ENCODE measurements around the gene ACTA2.

The ACTA2 gene

GRCh38 chr10:88923520-88923919 lies 29.1 kb downstream of the ACTA2 start:
- TF ChIP-seq ZNF384 (IDR thresholded peaks at IDR 0.05), result no peak
- no peak for TF ChIP-seq ARNT (IDR thresholded peaks at IDR 0.05)
- no peak for TF ChIP-seq ELF4 (IDR thresholded peaks at IDR 0.05)
- no peak for TF ChIP-seq HDGF (IDR thresholded peaks at IDR 0.05; ENCODE audit: borderline replicate concordance)
- TF ChIP-seq NFRKB (IDR thresholded peaks at IDR 0.05), result no peak
- TF ChIP-seq TARDBP (IDR thresholded peaks at IDR 0.05), result no peak
- no peak for TF ChIP-seq SUZ12 (IDR thresholded peaks at IDR 0.05)
- no peak for TF ChIP-seq SP1 (IDR thresholded peaks at IDR 0.05)
- no peak for TF ChIP-seq FOXM1 (IDR thresholded peaks at IDR 0.05; ENCODE audit: borderline replicate concordance)
- TF ChIP-seq, protein P1, sequence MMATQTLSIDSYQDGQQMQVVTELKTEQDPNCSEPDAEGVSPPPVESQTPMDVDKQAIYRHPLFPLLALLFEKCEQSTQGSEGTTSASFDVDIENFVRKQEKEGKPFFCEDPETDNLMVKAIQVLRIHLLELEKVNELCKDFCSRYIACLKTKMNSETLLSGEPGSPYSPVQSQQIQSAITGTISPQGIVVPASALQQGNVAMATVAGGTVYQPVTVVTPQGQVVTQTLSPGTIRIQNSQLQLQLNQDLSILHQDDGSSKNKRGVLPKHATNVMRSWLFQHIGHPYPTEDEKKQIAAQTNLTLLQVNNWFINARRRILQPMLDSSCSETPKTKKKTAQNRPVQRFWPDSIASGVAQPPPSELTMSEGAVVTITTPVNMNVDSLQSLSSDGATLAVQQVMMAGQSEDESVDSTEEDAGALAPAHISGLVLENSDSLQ (IDR thresholded peaks at IDR 0.05), result no peak
- ChIA-PET POLR2A (no interaction called here), CTCF (interaction anchor here (1.0 to 1.6 kb wide), 2 partner anchors 9 to 11 kb away, joined by 3 to 9 read pairs; no protein-coding TSS in a partner anchor)
- no peak for DNase-seq (ENCODE audit: extremely low spot score)

GRCh38 chr10:88922041-88922440 lies 30.5 kb downstream of the ACTA2 start:
- TF ChIP-seq L3MBTL2 (conservative IDR thresholded peaks at IDR 0.05), result no peak
- TF ChIP-seq CTBP1 (IDR thresholded peaks at IDR 0.05; ENCODE audit: borderline replicate concordance), result no peak
- TF ChIP-seq TARDBP (IDR thresholded peaks at IDR 0.05), result no peak
- TF ChIP-seq FOXM1 (IDR thresholded peaks at IDR 0.05; ENCODE audit: borderline replicate concordance), result no peak
- TF ChIP-seq SUZ12 (IDR thresholded peaks at IDR 0.05), result no peak
- no peak for TF ChIP-seq ELF4 (IDR thresholded peaks at IDR 0.05)
- no peak for TF ChIP-seq FOXA1 (IDR thresholded peaks at IDR 0.05)
- TF ChIP-seq ARNT (IDR thresholded peaks at IDR 0.05), result no peak
- TF ChIP-seq, protein P1 (IDR thresholded peaks at IDR 0.05), result no peak
- TF ChIP-seq LEF1 (IDR thresholded peaks at IDR 0.05; ENCODE audit: borderline replicate concordance), result no peak
- TF ChIP-seq ZNF384 (IDR thresholded peaks at IDR 0.05), result no peak
- TF ChIP-seq BHLHE40 (IDR thresholded peaks at IDR 0.05; ENCODE audit: borderline replicate concordance), result no peak
- no peak for TF ChIP-seq NFRKB (IDR thresholded peaks at IDR 0.05)
- no peak for TF ChIP-seq SP1 (IDR thresholded peaks at IDR 0.05)
- no peak for TF ChIP-seq FOXK2 (IDR thresholded peaks at IDR 0.05)
- TF ChIP-seq HDGF (IDR thresholded peaks at IDR 0.05; ENCODE audit: borderline replicate concordance), result no peak
- ChIA-PET POLR2A (no interaction called here), CTCF (no interaction called here)
- DNase-seq (ENCODE audit: extremely low spot score), result no peak

- CTCF ChIA-PET, result no interaction called here
- TF ChIP-seq ARNT (IDR thresholded peaks at IDR 0.05) (no peak), SP1 (IDR thresholded peaks at IDR 0.05) (no peak), L3MBTL2 (conservative IDR thresholded peaks at IDR 0.05) (no peak), FOXA1 (IDR thresholded peaks at IDR 0.05) (no peak), CTBP1 (IDR thresholded peaks at IDR 0.05; ENCODE audit: borderline replicate concordance) (no peak), NFRKB (IDR thresholded peaks at IDR 0.05) (no peak), LEF1 (IDR thresholded peaks at IDR 0.05; ENCODE audit: borderline replicate concordance) (no peak), SUZ12 (IDR thresholded peaks at IDR 0.05) (no peak)
- DNase-seq (ENCODE audit: extremely low spot score), result no peak
- POLR2A ChIA-PET, result interaction anchor here (1.2 kb wide), 1 partner anchor 41 kb away, joined by 3 read pairs; the partner anchor contains the start of gene STAMBPL1
Observed at GRCh38 chr10:88920986-88921593, 31.5 kb downstream of the ACTA2 start.

- TF ChIP-seq FOXA1 (IDR thresholded peaks at IDR 0.05), result no peak
- TF ChIP-seq TARDBP (IDR thresholded peaks at IDR 0.05), result no peak
- TF ChIP-seq ELF4 (IDR thresholded peaks at IDR 0.05), result no peak
- TF ChIP-seq SP1 (IDR thresholded peaks at IDR 0.05), result no peak
- TF ChIP-seq BHLHE40 (IDR thresholded peaks at IDR 0.05; ENCODE audit: borderline replicate concordance), result no peak
- TF ChIP-seq LEF1 (IDR thresholded peaks at IDR 0.05; ENCODE audit: borderline replicate concordance), result no peak
- no peak for TF ChIP-seq L3MBTL2 (conservative IDR thresholded peaks at IDR 0.05)
- TF ChIP-seq FOXM1 (IDR thresholded peaks at IDR 0.05; ENCODE audit: borderline replicate concordance), result no peak
- no peak for TF ChIP-seq ZNF384 (IDR thresholded peaks at IDR 0.05)
- no peak for TF ChIP-seq NFRKB (IDR thresholded peaks at IDR 0.05)
- no peak for TF ChIP-seq FOXK2 (IDR thresholded peaks at IDR 0.05)
- TF ChIP-seq, protein P1 (IDR thresholded peaks at IDR 0.05), result no peak
- no peak for TF ChIP-seq SUZ12 (IDR thresholded peaks at IDR 0.05)
- TF ChIP-seq CTBP1 (IDR thresholded peaks at IDR 0.05; ENCODE audit: borderline replicate concordance), result no peak
- no peak for TF ChIP-seq HDGF (IDR thresholded peaks at IDR 0.05; ENCODE audit: borderline replicate concordance)
- TF ChIP-seq ARNT (IDR thresholded peaks at IDR 0.05), result no peak
- no peak for DNase-seq (ENCODE audit: extremely low spot score)
- POLR2A ChIA-PET, result interaction anchor here (1.2 kb wide), 1 partner anchor 40 kb away, joined by 3 read pairs; the partner anchor contains the start of gene STAMBPL1
- CTCF ChIA-PET, result no interaction called here
Observed at GRCh38 chr10:88920198-88920597, 32.4 kb downstream of the ACTA2 start.

GRCh38 chr10:88919041-88919440 lies 33.5 kb downstream of the ACTA2 start:
- TF ChIP-seq SUZ12 (IDR thresholded peaks at IDR 0.05) (no peak), HDGF (IDR thresholded peaks at IDR 0.05; ENCODE audit: borderline replicate concordance) (no peak), CTBP1 (IDR thresholded peaks at IDR 0.05; ENCODE audit: borderline replicate concordance) (no peak), NFRKB (IDR thresholded peaks at IDR 0.05) (no peak), FOXA1 (IDR thresholded peaks at IDR 0.05) (no peak), BHLHE40 (IDR thresholded peaks at IDR 0.05; ENCODE audit: borderline replicate concordance) (no peak), ARNT (IDR thresholded peaks at IDR 0.05) (no peak), LEF1 (IDR thresholded peaks at IDR 0.05; ENCODE audit: borderline replicate concordance) (no peak), ZNF384 (IDR thresholded peaks at IDR 0.05) (no peak), TARDBP (IDR thresholded peaks at IDR 0.05) (no peak), ELF4 (IDR thresholded peaks at IDR 0.05) (no peak), FOXM1 (IDR thresholded peaks at IDR 0.05; ENCODE audit: borderline replicate concordance) (no peak), FOXK2 (IDR thresholded peaks at IDR 0.05) (no peak), L3MBTL2 (conservative IDR thresholded peaks at IDR 0.05) (no peak), SP1 (IDR thresholded peaks at IDR 0.05) (no peak)
- TF ChIP-seq, protein P1 (IDR thresholded peaks at IDR 0.05), result no peak
- no peak for DNase-seq (ENCODE audit: extremely low spot score)
- ChIA-PET CTCF (no interaction called here), POLR2A (no interaction called here)

All from HEK293T (cell line).